H1 (cell line): ENCODE data around the gene TYMS. TPM values are rescaled to one million over a fixed set of nuclear protein-coding genes. Genes with fewer than 3 reads are reported as not detected.
A peak's percentile ranks its signal among the peaks of the same experiment; 100 is the strongest.

Experiments
- CTCF ChIA-PET: fragments of 300-600 bp; sonication (Branson Sonifier 250); formaldehyde crosslinking; loops from one replicate; lab custom pipeline; 2021; ENCODE audit not compliant: partially characterized antibody; lab: Charles Lee
- POLR2A ChIA-PET: fragments of 300-600 bp; sonication (Branson Sonifier 250); formaldehyde crosslinking; loops from one replicate; lab custom pipeline; 2021; ENCODE audit warnings: inconsistent platforms; ENCODE audit not compliant: partially characterized antibody; lab: Charles Lee
- DNase-seq, 2 experiments: peaks; one replicate each; pipeline versions ENCODE4 v3.0.0 to v3.0.0-alpha.2; 2010 to 2022; ENCODE audit warnings: low spot score in 2 of 2, low read depth in 1 of 2, mixed read lengths in 1 of 2
- FAIRE-seq: peaks from 2 replicates; lab custom pipeline; 2011; peaks lifted over from hg19 to GRCh38; lab: Jason Lieb, UNC
- H2AFZ ChIP-seq: 2 replicates; pipeline ENCODE4 v1.8.1; 2012; ENCODE audit warnings: low read length, inconsistent platforms
- H2AK5ac ChIP-seq: 2 replicates; pipeline ENCODE4 v1.6.1; 2013; ENCODE audit warnings: low read depth, low read length
- H2BK120ac ChIP-seq: replicated peaks from 2 replicates; pipeline ENCODE3; 2013; ENCODE audit warnings: low read depth, low read length, inconsistent platforms
- H2BK12ac ChIP-seq: 2 replicates; pipeline ENCODE4 v1.6.1; 2013; ENCODE audit warnings: low read depth, low read length
- H2BK15ac ChIP-seq: 2 replicates; pipeline ENCODE4 v1.6.1; 2013; ENCODE audit warnings: low read length
- H2BK20ac ChIP-seq: 2 replicates; pipeline ENCODE4 v1.6.1; 2013; ENCODE audit warnings: low read length
- H2BK5ac ChIP-seq: 2 replicates; pipeline ENCODE4 v1.6.1; 2013; ENCODE audit warnings: low read depth, low read length
- H3K14ac ChIP-seq: 2 replicates; pipeline ENCODE4 v1.6.1; 2013; ENCODE audit warnings: inconsistent platforms; ENCODE audit not compliant: insufficient read length
- H3K18ac ChIP-seq: 2 replicates; pipeline ENCODE4 v1.6.1; 2013; ENCODE audit warnings: low read length; ENCODE audit errors: extremely low read depth
- H3K23ac ChIP-seq: 2 replicates; pipeline ENCODE4 v1.6.1; 2013; ENCODE audit warnings: inconsistent platforms; ENCODE audit not compliant: insufficient read length
- H3K23me2 ChIP-seq: 2 replicates; pipeline ENCODE4 v1.6.1; 2013; ENCODE audit warnings: low read depth, low read length
- H3K27ac ChIP-seq: 2 replicates; pipeline ENCODE4 v1.6.1; 2011; ENCODE audit warnings: low read depth, low read length, inconsistent platforms
- H3K27me3 ChIP-seq, 4 experiments: replicated peaks in 1 of 4; 1 replicate in 1 of 4; 2 replicates in 3 of 4; pipeline versions ENCODE4 v1.6.1 to v1.8.1; 2011 to 2013; ENCODE audit warnings: low read length in 3 of 4, mild to moderate bottlenecking in 3 of 4, inconsistent platforms in 2 of 4, mixed read lengths in 2 of 4, moderate library complexity in 1 of 4; ENCODE audit not compliant: control insufficient read depth in 3 of 4, insufficient read depth in 3 of 4; ENCODE audit errors: extremely low read depth in 1 of 4
- H3K36me3 ChIP-seq, 4 experiments: 2 replicates each; pipeline versions ENCODE4 v1.6.1 to v1.8.1; 2011 to 2013; ENCODE audit warnings: mild to moderate bottlenecking in 4 of 4, low read length in 3 of 4, moderate library complexity in 2 of 4, control low read depth in 1 of 4, inconsistent platforms in 1 of 4; ENCODE audit not compliant: insufficient read depth in 4 of 4, control insufficient read depth in 2 of 4
- H3K4ac ChIP-seq: replicated peaks from 2 replicates; pipeline ENCODE3; 2013; ENCODE audit warnings: low read length, low read depth, mixed read lengths, inconsistent platforms; ENCODE audit not compliant: insufficient read length
- H3K4me1 ChIP-seq, 4 experiments: replicated peaks in 1 of 4; 1 replicate in 1 of 4; 2 replicates in 3 of 4; pipeline versions ENCODE4 v1.6.1 to v1.8.1; 2011 to 2013; ENCODE audit warnings: low read length in 3 of 4, inconsistent platforms in 2 of 4, mixed read lengths in 1 of 4; ENCODE audit not compliant: insufficient read depth in 4 of 4, control insufficient read depth in 3 of 4
- H3K4me2 ChIP-seq, 2 experiments: 2 replicates each; pipeline versions ENCODE4 v1.6.1 to v1.8.1; 2011 to 2013; ENCODE audit warnings: low read depth in 2 of 2, low read length in 2 of 2, control low read depth in 1 of 2, inconsistent platforms in 1 of 2, mild to moderate bottlenecking in 1 of 2; ENCODE audit not compliant: insufficient read depth in 1 of 2
- H3K4me3 ChIP-seq, 4 experiments: fragments of 200-600, 300-600 bp in 1 of 4; sonication (generic), shearing (Covaris generic), sonication (Bioruptor Twin) in 1 of 4; 2 replicates each; pipeline versions ENCODE4 v1.5.1 to v1.8.1; 2011 to 2016; ENCODE audit warnings: low read length in 4 of 4, low read depth in 3 of 4, control low read depth in 2 of 4, inconsistent platforms in 2 of 4, mild to moderate bottlenecking in 2 of 4, mixed read lengths in 1 of 4, moderate library complexity in 1 of 4; ENCODE audit not compliant: insufficient read depth in 2 of 4; ENCODE audit errors: extremely low read depth in 1 of 4
- H3K56ac ChIP-seq: replicated peaks from 2 replicates; pipeline ENCODE3; 2013; ENCODE audit warnings: low read depth, mild to moderate bottlenecking, mixed read lengths, low read length, inconsistent platforms; ENCODE audit not compliant: insufficient read length
- H3K79me1 ChIP-seq: 2 replicates; pipeline ENCODE4 v1.6.1; 2013; ENCODE audit warnings: low read depth, low read length, control low read depth
- H3K79me2 ChIP-seq, 2 experiments: 2 replicates each; pipeline versions ENCODE4 v1.6.1 to v1.8.1; 2012 to 2013; ENCODE audit warnings: low read length in 2 of 2, mild to moderate bottlenecking in 2 of 2, inconsistent platforms in 1 of 2; ENCODE audit not compliant: insufficient read depth in 2 of 2, control insufficient read depth in 1 of 2
- H3K9ac ChIP-seq, 4 experiments: replicated peaks in 1 of 4; 1 replicate in 1 of 4; 2 replicates in 3 of 4; pipeline versions ENCODE4 v1.6.1 to v1.8.1; 2011 to 2013; ENCODE audit warnings: low read depth in 3 of 4, low read length in 3 of 4, control low read depth in 2 of 4, mild to moderate bottlenecking in 2 of 4, moderate library complexity in 2 of 4, inconsistent platforms in 1 of 4; ENCODE audit errors: extremely low read depth in 1 of 4
- H3K9me3 ChIP-seq, 2 experiments: 2 replicates each; pipeline versions ENCODE4 v1.6.1 to v1.8.1; 2012 to 2013; ENCODE audit warnings: mild to moderate bottlenecking in 2 of 2, moderate library complexity in 2 of 2, control low read depth in 1 of 2, inconsistent platforms in 1 of 2, low read depth in 1 of 2, low read length in 1 of 2, mixed read lengths in 1 of 2; ENCODE audit not compliant: insufficient read depth in 2 of 2
- H4K20me1 ChIP-seq, 2 experiments: replicated peaks in 1 of 2; 2 replicates each; pipeline versions ENCODE3 to v1.8.1; 2011 to 2013; ENCODE audit warnings: inconsistent platforms in 2 of 2, low read length in 2 of 2, mild to moderate bottlenecking in 1 of 2; ENCODE audit not compliant: insufficient read depth in 2 of 2, control insufficient read depth in 1 of 2
- H4K5ac ChIP-seq: 2 replicates; pipeline ENCODE4 v1.6.1; 2013; ENCODE audit warnings: low read length, low read depth, mixed read lengths, inconsistent platforms; ENCODE audit not compliant: insufficient read length
- H4K8ac ChIP-seq: 2 replicates; pipeline ENCODE4 v1.8.0; 2013; ENCODE audit warnings: mild to moderate bottlenecking, moderate library complexity, low read length, inconsistent platforms; ENCODE audit not compliant: insufficient read depth; ENCODE audit errors: extremely low read depth
- H4K91ac ChIP-seq: replicated peaks from 2 replicates; pipeline ENCODE3; 2013; ENCODE audit warnings: low read length, mixed read lengths, inconsistent platforms; ENCODE audit not compliant: insufficient read length
- CTCF ChIP-seq, 3 experiments: IDR thresholded peaks; 1 replicate in 2 of 3; 2 replicates in 1 of 3; pipeline versions ENCODE4 v1.5.1 to v1.6.1; 2011; ENCODE audit warnings: low read length in 3 of 3, mild to moderate bottlenecking in 3 of 3, inconsistent platforms in 2 of 3, low read depth in 1 of 3, moderate library complexity in 1 of 3; ENCODE audit not compliant: insufficient read depth in 1 of 3; ENCODE audit errors: control extremely low read depth in 1 of 3
- RAD21 ChIP-seq, 2 experiments: IDR thresholded peaks in 1 of 2; conservative IDR thresholded peaks in 1 of 2; 2 replicates each; pipeline ENCODE4 v1.6.1; 2011; ENCODE audit warnings: low read depth in 2 of 2, low read length in 2 of 2, improper control_type of control experiment in 1 of 2, inconsistent platforms in 1 of 2, mild to moderate bottlenecking in 1 of 2, moderate library complexity in 1 of 2
- TEAD4 ChIP-seq: IDR thresholded peaks from 2 replicates; pipeline ENCODE4 v1.6.1; 2012; ENCODE audit warnings: low read depth, low read length, inconsistent platforms, mixed read lengths
- WGBS, 2 experiments: shearing (Covaris generic) in 1 of 2; methylation state at CpG; one replicate each; pipeline versions ENCODE4 v1.1.6 to v1.1.7; 2013 to 2015; ENCODE audit warnings: low lambda C conversion rate in 2 of 2, mixed read lengths in 2 of 2, inconsistent platforms in 1 of 2, low coverage in 1 of 2, missing lambda C conversion rate in 1 of 2; ENCODE audit not compliant: insufficient replicate concordance in 2 of 2, insufficient coverage in 1 of 2, insufficient read length in 1 of 2; ENCODE audit errors: extremely low coverage in 1 of 2, missing lambda C conversion rate in 1 of 2; 5-methylcytosine and 5-hydroxymethylcytosine counted together
- polyA plus RNA-seq, 7 experiments: library from polyadenylated mRNA; depleted of rRNA in 3 of 7; stranded (reverse) in 5 of 7; unstranded in 2 of 7; fragments of >200 nt in 5 of 7; fragments of 200-250 nt in 2 of 7; gene quantifications; 1 replicate in 5 of 7; 2 replicates in 1 of 7; 4 replicates in 1 of 7; pipeline versions ENCODE4 v1.2.1 to v1.2.3, GENCODE V29; 2011 to 2013; ENCODE audit warnings: missing spikeins in 2 of 7, mixed read lengths in 2 of 7
- total RNA-seq: library from RNA; stranded (reverse); fragmentation: NEBNext Ultra II Directional; extraction: Animal tissue kit (Norgen Biotek cat#: 25700); gene quantifications from 2 replicates; pipeline ENCODE4 v1.2.1, GENCODE V29; 2021

The TYMS gene
- total and polyA plus RNA-seq, 2 of the 8 experiments (the other 6 are each of a cell fraction or from before 2014, with no cell fraction given) = 91.9 to 110 TPM

DNA sequence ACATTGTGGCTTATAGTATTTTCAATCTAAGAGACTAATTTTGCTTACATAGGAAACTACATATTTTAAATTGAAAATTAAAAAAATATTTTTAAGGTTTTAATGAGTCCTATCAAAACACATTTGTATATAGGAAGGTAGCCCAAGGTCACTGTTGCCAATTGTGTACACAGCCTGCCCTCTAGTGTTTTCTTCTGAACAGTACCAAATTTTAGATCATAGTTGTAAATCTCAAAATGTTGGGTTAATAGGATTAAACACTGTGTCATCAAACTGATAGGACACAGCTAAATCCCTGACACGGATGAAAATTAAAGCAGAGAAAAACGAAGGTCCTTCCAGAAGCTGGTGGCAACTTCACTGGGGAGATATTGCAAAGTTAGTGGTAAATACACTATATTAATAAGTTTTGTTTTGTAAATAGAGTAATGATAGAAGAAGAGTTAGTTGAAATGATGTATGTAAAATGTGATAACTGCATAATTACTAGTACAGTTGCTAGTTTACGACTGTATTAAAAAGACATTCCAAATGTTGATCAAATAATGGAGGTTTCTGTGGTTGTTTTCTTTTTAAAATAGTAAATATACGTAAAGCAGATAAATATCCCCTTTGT lies 41.0 kb upstream of the TYMS start:
- Histone ChIP-seq H2BK20ac (no peak overlapping the region), H4K8ac (no peak overlapping the region), H3K14ac (no peak overlapping the region), H3K4ac (no peak overlapping the region), H3K79me2 (no peaks in the 10 kb centered on the region), H4K20me1 (no peaks in the 10 kb centered on the region), H2BK12ac (no peak overlapping the region), H3K4me2 (no peak overlapping the region), H3K9me3 (no peaks in the 10 kb centered on the region), H3K23ac (no peak overlapping the region), H3K79me1 (no peaks in the 10 kb centered on the region), H2AFZ (no peak overlapping the region), H2BK15ac (no peak overlapping the region), H3K23me2 (no peaks in the 10 kb centered on the region; the same call in 1 of the 2 replicates), H4K5ac (no peak overlapping the region), H3K4me3 (no peak overlapping the region), H3K18ac (no peak overlapping the region), H2BK120ac (no peak overlapping the region), H3K9ac (no peak overlapping the region), H3K4me1 (no peaks in the 10 kb centered on the region), H3K27ac (no peak overlapping the region), H2BK5ac (no peak overlapping the region), H3K36me3 (no peaks in the 10 kb centered on the region), H4K91ac (no peak overlapping the region), H3K56ac (no peak overlapping the region), H3K27me3 (no peaks in the 10 kb centered on the region), H2AK5ac (no peak overlapping the region)
- POLR2A ChIA-PET = no interaction called here
- WGBS, 2 experiments = 31% methylated on average over 4 of the region's 4 CpGs; no CpG with 5 or more reads in 1 of the 2 experiments
- CTCF ChIA-PET = interaction anchor here (0.6 to 3.8 kb wide), 24 partner anchors 9 to 404 kb away, joined by 3 to 34 read pairs (median 4); partner anchors contain the start of gene CLUL1
- TF ChIP-seq CTCF (IDR thresholded peaks at IDR 0.05; ENCODE audit: control extremely low read depth in 1 of 3, insufficient read depth in 1 of 3, low read depth in 1 of 3, low read length in 3 of 3) = peak in 2 of 3 experiments; percentile 45 to 58; a peak in 2 of 4 replicates
- TF ChIP-seq RAD21 (IDR thresholded peaks at IDR 0.05 in 1 of 2, conservative IDR thresholded peaks at IDR 0.05 in 1 of 2; ENCODE audit: low read depth in 2 of 2, low read length in 2 of 2) = peak; percentile 85 to 90
- no peak for TF ChIP-seq TEAD4
- DNase-seq = no peak
- peak; percentile 57 for FAIRE-seq
